CD14-positive monocyte (primary cell): Measurements from ENCODE around the gene COL26A1. TPM values are rescaled to one million over a fixed set of nuclear protein-coding genes. Genes with fewer than 3 reads are reported as not detected.

Experiments used
- DNase-seq, 3 donors: peaks; one replicate each; pipeline ENCODE4 v3.0.0-alpha.2; 2011 to 2022
- H2AFZ ChIP-seq: 2 replicates; pipeline ENCODE4 v1.6.0; 2012; ENCODE audit warnings: mild to moderate bottlenecking, low read depth, low read length, inconsistent platforms; ENCODE audit not compliant: insufficient read depth, poor library complexity, severe bottlenecking
- H3K27ac ChIP-seq, 2 donors: 1 replicate in 1 of 2; 2 replicates in 1 of 2; pipeline ENCODE4 v1.5.1; 2012 to 2013; ENCODE audit warnings: low read length in 2 of 2, control low read depth in 1 of 2, inconsistent platforms in 1 of 2, low read depth in 1 of 2, mild to moderate bottlenecking in 1 of 2
- H3K27me3 ChIP-seq, 2 donors: one replicate each; pipeline versions ENCODE4 v1.6.0 to v1.6.1; 2011 to 2013; ENCODE audit warnings: low read length in 2 of 2; ENCODE audit not compliant: control insufficient read depth in 2 of 2, insufficient read depth in 2 of 2
- H3K36me3 ChIP-seq, 2 donors: replicated peaks in 1 of 2; 1 replicate in 1 of 2; 2 replicates in 1 of 2; pipeline versions ENCODE4 v1.5.1 to v1.6.1; 2012 to 2013; ENCODE audit warnings: low read length in 2 of 2, control low read depth in 1 of 2, inconsistent platforms in 1 of 2, mild to moderate bottlenecking in 1 of 2; ENCODE audit not compliant: insufficient read depth in 2 of 2, control insufficient read depth in 1 of 2
- H3K4me1 ChIP-seq, 2 donors: 1 replicate in 1 of 2; 2 replicates in 1 of 2; pipeline versions ENCODE4 v1.5.1 to v1.6.1; 2012 to 2013; ENCODE audit warnings: low read length in 2 of 2, control low read depth in 1 of 2, inconsistent platforms in 1 of 2, mild to moderate bottlenecking in 1 of 2, moderate library complexity in 1 of 2; ENCODE audit not compliant: insufficient read depth in 2 of 2, control insufficient read depth in 1 of 2
- H3K4me2 ChIP-seq: replicated peaks from 2 replicates; pipeline ENCODE3; 2012; ENCODE audit warnings: low read length, moderate library complexity, mild to moderate bottlenecking; ENCODE audit not compliant: poor library complexity, severe bottlenecking; ENCODE audit errors: extremely low read depth
- H3K4me3 ChIP-seq, 3 experiments: fragments of 200-600 bp in 1 of 3; sonication (generic) in 1 of 3; replicated peaks in 1 of 3; 1 replicate in 2 of 3; 2 replicates in 1 of 3; pipeline ENCODE4 v1.5.1; 2011 to 2013; ENCODE audit warnings: low read length in 3 of 3, mild to moderate bottlenecking in 3 of 3, control low read depth in 2 of 3, low read depth in 2 of 3, inconsistent platforms in 1 of 3, moderate library complexity in 1 of 3
- H3K79me2 ChIP-seq: 2 replicates; pipeline ENCODE4 v1.6.0; 2012; ENCODE audit warnings: mild to moderate bottlenecking, control low read depth, inconsistent platforms, low read length, moderate library complexity; ENCODE audit not compliant: insufficient read depth
- H3K9ac ChIP-seq: 2 replicates; pipeline ENCODE4 v1.6.0; 2017; ENCODE audit warnings: low read length, mild to moderate bottlenecking; ENCODE audit not compliant: insufficient read depth, poor library complexity, severe bottlenecking
- H3K9me3 ChIP-seq, 2 donors: replicated peaks in 1 of 2; 1 replicate in 1 of 2; 2 replicates in 1 of 2; pipeline versions ENCODE4 v1.5.1 to v1.6.1; 2012 to 2013; ENCODE audit warnings: low read length in 2 of 2, control low read depth in 1 of 2; ENCODE audit not compliant: control insufficient read depth in 1 of 2, insufficient read depth in 1 of 2
- H4K20me1 ChIP-seq: 2 replicates; pipeline ENCODE4 v1.6.0; 2012; ENCODE audit warnings: mild to moderate bottlenecking, low read length, control low read depth, moderate library complexity; ENCODE audit not compliant: insufficient read depth
- H3K27ac Mint-ChIP-seq, 7 donors: one replicate each; pipeline ENCODE4 v1.8.0; 2020; ENCODE audit warnings: mild to moderate bottlenecking in 7 of 7, mixed read lengths in 7 of 7, moderate library complexity in 6 of 7, inconsistent platforms in 2 of 7
- H3K27me3 Mint-ChIP-seq, 3 donors: one replicate each; pipeline ENCODE4 v1.8.0; 2021 to 2022; ENCODE audit warnings: low read depth in 3 of 3, mild to moderate bottlenecking in 3 of 3, mixed read lengths in 3 of 3, moderate library complexity in 3 of 3, inconsistent platforms in 1 of 3
- H3K36me3 Mint-ChIP-seq, 2 donors: one replicate each; pipeline ENCODE4 v1.8.0; 2020; ENCODE audit warnings: mixed read lengths in 2 of 2, inconsistent platforms in 1 of 2, mild to moderate bottlenecking in 1 of 2
- H3K4me1 Mint-ChIP-seq: one replicate; pipeline ENCODE4 v1.8.0; 2020; ENCODE audit warnings: mild to moderate bottlenecking, mixed read lengths
- H3K4me3 Mint-ChIP-seq, 2 donors: one replicate each; pipeline ENCODE4 v1.8.0; 2020; ENCODE audit warnings: mild to moderate bottlenecking in 2 of 2, mixed read lengths in 2 of 2, moderate library complexity in 1 of 2
- H3K9me3 Mint-ChIP-seq, 7 donors: one replicate each; pipeline ENCODE4 v1.8.0; 2020 to 2022; ENCODE audit warnings: mixed read lengths in 7 of 7, mild to moderate bottlenecking in 6 of 7, moderate library complexity in 6 of 7, inconsistent platforms in 2 of 7
- WGBS: methylation state at CpG from one replicate; pipeline ENCODE4 v1.1.5; 2013; ENCODE audit warnings: missing lambda C conversion rate; ENCODE audit not compliant: insufficient coverage; 5-methylcytosine and 5-hydroxymethylcytosine counted together
- intact Hi-C, 2 donors: fragments of 100-400 bp; cut with micrococcal nuclease; formaldehyde crosslinking; loops; one replicate each; pipeline versions ENCODE4 v1.15.0 to v1.15.1; 2023
- polyA plus RNA-seq, 3 donors: library from polyadenylated mRNA; depleted of rRNA in 1 of 3; unstranded in 2 of 3; stranded (reverse) in 1 of 3; fragments of 300-500 nt in 2 of 3; fragments of >200 nt in 1 of 3; fragmentation: Illumina TruSeq in 2 of 3; gene quantifications; 1 replicate in 2 of 3; 2 replicates in 1 of 3; pipeline ENCODE4 v1.2.3, GENCODE V29; 2012 to 2021
- TF ChIP-seq, protein P1 (sequence below): fragments of 200-600 bp; IDR thresholded peaks from one replicate; pipeline ENCODE4 v1.8.0; 2022; ENCODE audit warnings: antibody characterized with exemption, mild to moderate bottlenecking

Gene COL26A1
- polyA plus RNA-seq, 3 donors = not detected

DNA sequence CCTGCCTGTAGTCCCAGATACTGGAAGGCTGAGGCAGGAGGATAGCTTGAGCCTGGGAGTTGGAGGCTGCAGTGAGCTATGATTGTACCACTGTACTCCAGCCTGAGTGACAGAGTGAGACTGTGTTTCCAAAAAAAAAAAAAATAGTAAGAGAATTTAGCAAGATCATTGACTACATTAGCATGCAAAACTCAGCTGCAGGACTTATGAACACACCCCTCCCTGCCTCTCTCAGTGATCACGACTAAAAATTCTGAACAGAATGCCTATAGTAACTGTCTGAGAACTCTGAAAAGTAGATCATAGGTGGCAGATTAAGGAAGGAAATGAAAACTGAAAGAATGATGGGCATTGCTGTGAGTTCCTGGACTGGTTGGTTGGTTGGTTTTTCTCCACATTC, 215.9 kb downstream of the COL26A1 start:
- peaks cover 11% of the 10 kb centered on the region for H3K4me1 Mint-ChIP-seq
- Histone ChIP-seq H3K27me3 (no peaks in the 10 kb centered on the region), H2AFZ (no peak overlapping the region), H3K79me2 (no peaks in the 10 kb centered on the region), H4K20me1 (no peaks in the 10 kb centered on the region), H3K4me2 (no peak overlapping the region), H3K9ac (no peak overlapping the region), H3K36me3 (no peaks in the 10 kb centered on the region), H3K4me3 (no peak overlapping the region), H3K27ac (no peak overlapping the region), H3K4me1 (no peaks in the 10 kb centered on the region), H3K9me3 (peaks cover 11 to 18% of the 10 kb centered on the region in 2 donors)
- intact Hi-C loops = no loop called here
- no peak overlapping the region for H3K27ac Mint-ChIP-seq
- no CpG with 5 or more reads among the region's 1 CpG for WGBS
- peaks cover 11 to 40% (median 19%) of the 10 kb centered on the region in 7 donors for H3K9me3 Mint-ChIP-seq
- H3K27me3 Mint-ChIP-seq = peaks cover 0 to 4% (median 2%) of the 10 kb centered on the region in 3 donors
- H3K4me3 Mint-ChIP-seq = no peak overlapping the region
- H3K36me3 Mint-ChIP-seq = no peaks in the 10 kb centered on the region
- no peak for DNase-seq
- TF ChIP-seq, protein P1, sequence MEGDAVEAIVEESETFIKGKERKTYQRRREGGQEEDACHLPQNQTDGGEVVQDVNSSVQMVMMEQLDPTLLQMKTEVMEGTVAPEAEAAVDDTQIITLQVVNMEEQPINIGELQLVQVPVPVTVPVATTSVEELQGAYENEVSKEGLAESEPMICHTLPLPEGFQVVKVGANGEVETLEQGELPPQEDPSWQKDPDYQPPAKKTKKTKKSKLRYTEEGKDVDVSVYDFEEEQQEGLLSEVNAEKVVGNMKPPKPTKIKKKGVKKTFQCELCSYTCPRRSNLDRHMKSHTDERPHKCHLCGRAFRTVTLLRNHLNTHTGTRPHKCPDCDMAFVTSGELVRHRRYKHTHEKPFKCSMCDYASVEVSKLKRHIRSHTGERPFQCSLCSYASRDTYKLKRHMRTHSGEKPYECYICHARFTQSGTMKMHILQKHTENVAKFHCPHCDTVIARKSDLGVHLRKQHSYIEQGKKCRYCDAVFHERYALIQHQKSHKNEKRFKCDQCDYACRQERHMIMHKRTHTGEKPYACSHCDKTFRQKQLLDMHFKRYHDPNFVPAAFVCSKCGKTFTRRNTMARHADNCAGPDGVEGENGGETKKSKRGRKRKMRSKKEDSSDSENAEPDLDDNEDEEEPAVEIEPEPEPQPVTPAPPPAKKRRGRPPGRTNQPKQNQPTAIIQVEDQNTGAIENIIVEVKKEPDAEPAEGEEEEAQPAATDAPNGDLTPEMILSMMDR = no peak

DNA sequence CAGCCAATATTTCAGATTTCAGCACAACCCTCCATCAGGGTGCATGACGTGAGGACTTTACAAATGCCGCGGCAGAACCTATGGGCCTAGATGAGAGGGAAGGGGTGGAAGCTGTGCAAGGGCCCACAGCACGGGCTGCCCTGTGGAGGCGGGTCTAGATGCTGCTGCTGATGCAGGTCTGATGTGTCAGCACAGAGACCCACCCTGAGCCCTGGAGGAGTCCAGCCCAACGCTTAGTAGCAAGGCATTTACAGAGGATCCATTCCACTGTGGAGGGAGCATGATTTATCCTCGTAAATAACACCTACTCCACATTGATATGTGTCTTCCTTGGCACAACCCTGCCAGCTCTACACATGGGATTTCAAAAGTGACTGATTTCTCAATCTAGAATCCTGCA, 217.9 kb downstream of the COL26A1 start:
- H3K9ac ChIP-seq = no peak overlapping the region
- Mint-ChIP-seq H3K4me3 (no peak overlapping the region), H3K4me1 (peaks cover 4% of the 10 kb centered on the region), H3K9me3 (peaks cover 11 to 30% (median 19%) of the 10 kb centered on the region in 7 donors), H3K36me3 (no peaks in the 10 kb centered on the region), H3K27ac (peak overlapping the region in 1 of 7 donors; percentile 35), H3K27me3 (peaks cover 0 to 5% (median 4%) of the 10 kb centered on the region in 3 donors)
- WGBS = 100% methylated on average over 2 of the region's 7 CpGs
- TF ChIP-seq, protein P1 = no peak
- no peak for DNase-seq
- no peaks in the 10 kb centered on the region for H3K36me3 ChIP-seq
- H3K79me2 ChIP-seq = no peaks in the 10 kb centered on the region
- no peaks in the 10 kb centered on the region for H3K4me1 ChIP-seq
- no peak overlapping the region for H3K27ac ChIP-seq
- H3K4me3 ChIP-seq = no peak overlapping the region
- no peaks in the 10 kb centered on the region for H3K27me3 ChIP-seq
- intact Hi-C loops = no loop called here
- H2AFZ ChIP-seq = no peak overlapping the region
- peaks cover 9 to 14% of the 10 kb centered on the region in 2 donors for H3K9me3 ChIP-seq
- H3K4me2 ChIP-seq = no peak overlapping the region
- no peaks in the 10 kb centered on the region for H4K20me1 ChIP-seq
